Activated gamma-delta T cell treated with Interleukin-2 at 50 U/mL for 16 hours (primary cell): Measurements from ENCODE around the gene PRDM16.
A peak's percentile ranks its signal among the peaks of the same experiment; 100 is the strongest.

Experiments
- DNase-seq: peaks from one replicate; pipeline ENCODE4 v3.0.0-alpha.2; 2020

Gene PRDM16

GRCh38 chr1:3033040-3033789 lies 35.8 kb upstream of the PRDM16 start:
- DNase-seq, result peak; percentile 38

DNA sequence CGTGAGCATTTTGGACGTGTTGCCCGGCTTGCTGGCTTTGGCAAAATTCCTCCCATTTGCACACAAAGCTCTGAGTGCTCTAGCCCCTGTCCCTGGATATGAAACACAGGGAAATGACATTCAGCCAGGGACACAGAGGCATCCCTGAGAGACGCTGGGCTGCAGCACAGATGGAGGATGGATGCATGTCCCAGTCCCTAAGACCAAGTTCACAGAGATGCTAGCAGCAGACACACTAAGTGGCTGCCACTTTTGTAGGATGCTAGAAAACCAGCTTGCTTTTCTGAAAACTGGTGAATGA lies 35.3 kb upstream of the PRDM16 start:
- no peak for DNase-seq

- no peak for DNase-seq
These were observed 34.8 kb upstream of the PRDM16 start for GRCh38 chr1:3034162-3034561.

- DNase-seq, result no peak
These were observed 34.1 kb upstream of the PRDM16 start for GRCh38 chr1:3034728-3035562.

DNA sequence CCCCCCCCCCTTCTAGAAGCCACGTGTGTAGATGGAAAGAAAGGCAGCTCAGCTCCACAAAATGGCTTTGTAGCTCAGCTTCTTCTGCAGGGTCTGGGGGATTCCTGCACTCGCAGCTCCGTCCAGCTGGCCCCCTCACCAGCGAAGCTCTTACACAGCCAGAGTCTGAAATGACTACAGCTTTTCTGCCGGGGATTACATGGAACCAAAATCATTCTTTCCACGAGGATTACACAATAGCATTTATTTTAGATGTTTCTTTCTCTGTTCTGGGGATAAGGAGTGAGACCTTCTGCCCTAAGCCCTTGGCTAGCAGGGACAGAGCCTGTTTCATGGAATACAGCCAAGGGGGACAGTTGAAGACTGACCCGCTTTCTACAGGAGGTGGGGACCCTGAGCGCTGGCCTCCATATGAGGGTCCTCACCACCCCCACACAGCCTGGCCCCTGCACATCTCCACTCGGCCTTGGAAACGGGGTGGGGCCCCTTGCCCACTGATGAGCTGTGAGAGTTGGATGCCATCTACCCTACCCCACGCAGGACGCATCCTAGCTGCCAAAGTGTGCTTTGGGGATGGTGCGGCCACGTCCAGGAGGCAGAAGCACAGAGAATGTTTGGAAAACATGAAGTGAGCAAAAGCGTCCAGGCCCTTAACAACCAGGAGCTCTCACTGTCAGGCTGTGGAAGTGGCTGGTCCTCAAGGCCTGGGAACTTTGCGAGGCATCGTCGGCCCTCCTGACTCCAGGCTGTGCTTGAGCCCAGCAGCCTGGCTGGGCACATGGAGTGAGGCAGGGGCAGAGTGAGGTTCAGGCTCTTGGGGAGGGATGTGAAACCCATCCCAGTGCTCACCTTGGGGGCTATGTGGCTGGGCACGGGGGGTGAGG lies 33.2 kb upstream of the PRDM16 start:
- no peak for DNase-seq

- DNase-seq, result no peak
These were observed 32.3 kb upstream of the PRDM16 start for GRCh38 chr1:3036447-3037280.

DNA sequence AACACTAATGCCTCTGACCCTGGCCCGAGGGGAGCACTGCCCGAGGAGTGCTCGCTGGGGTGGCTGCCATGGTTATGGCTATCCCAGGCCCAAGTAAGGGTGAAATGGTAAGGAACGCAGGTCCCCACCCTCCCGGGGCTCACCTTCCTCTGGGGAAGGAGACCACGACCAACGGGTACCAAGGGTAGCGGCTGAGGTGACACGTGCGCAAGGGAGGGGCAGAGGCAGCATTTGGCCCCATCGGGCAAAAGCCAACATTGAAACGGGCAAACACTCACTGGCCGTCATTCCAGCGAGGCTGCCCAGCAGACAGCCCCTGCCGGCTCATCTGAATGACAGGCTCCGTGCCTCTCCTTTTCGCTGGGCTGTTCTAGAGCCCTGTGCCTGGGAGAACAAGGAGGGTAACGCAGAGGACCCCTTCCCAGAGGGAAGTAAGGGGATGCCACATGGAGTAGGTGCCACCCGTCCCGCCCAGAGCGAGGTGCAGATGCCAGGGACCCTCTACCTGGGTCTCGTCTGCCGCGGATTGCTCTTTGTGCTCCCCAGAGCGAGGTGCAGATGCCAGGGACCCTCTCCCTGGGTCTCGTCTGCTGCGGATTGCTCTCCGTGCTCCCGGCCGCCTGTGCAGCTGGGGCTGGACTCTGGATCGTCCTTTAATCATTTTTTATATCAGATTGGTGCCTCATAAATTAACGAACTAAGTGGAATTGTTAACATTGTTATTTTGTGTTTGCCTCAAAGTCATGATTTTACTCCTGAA lies 31.5 kb upstream of the PRDM16 start:
- DNase-seq, result no peak

GRCh38 chr1:3038113-3038551 lies 30.9 kb upstream of the PRDM16 start:
- no peak for DNase-seq

- DNase-seq, result no peak
These were observed 30.3 kb upstream of the PRDM16 start for GRCh38 chr1:3038571-3039181.

DNA sequence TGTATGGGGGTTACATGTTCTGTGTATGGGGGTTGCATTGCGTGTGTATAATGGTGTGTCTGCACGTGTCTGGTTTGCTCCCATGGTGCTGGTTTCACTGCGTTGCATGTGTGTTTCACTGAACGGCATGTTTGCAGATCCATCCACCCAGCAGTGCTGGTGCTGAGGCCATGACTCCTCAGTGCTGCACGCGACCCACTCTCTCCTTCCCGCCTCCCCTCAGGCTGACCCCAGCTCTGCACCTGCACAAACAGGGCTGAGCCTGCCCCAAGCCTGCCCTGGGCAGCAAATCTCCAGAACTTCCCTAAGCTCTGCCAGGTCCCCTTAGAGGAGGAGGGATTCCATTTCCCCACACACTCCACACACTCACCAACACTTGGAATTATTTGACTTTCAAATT lies 29.0 kb upstream of the PRDM16 start:
- no peak for DNase-seq

DNA sequence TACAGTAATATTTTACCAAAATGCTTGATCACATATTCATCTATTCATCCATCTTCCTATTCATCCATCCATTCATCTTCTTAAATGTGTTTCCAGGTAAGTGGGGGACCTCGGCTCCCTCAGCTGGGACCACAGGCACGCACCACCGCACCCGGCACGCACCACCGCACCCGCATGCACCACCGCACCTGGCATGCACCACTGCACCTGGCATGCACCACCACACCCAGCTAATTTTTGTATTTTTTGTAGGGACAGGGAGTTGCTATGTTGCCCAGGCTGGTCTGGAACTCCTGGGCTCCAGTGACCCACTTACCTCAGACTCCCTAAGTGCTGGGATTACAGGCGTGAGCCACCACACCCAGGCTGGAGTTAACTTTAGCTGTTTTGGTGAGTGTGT lies 26.5 kb upstream of the PRDM16 start:
- DNase-seq, result no peak

GRCh38 chr1:3049164-3049563 lies 19.8 kb upstream of the PRDM16 start:
- no peak for DNase-seq

DNA sequence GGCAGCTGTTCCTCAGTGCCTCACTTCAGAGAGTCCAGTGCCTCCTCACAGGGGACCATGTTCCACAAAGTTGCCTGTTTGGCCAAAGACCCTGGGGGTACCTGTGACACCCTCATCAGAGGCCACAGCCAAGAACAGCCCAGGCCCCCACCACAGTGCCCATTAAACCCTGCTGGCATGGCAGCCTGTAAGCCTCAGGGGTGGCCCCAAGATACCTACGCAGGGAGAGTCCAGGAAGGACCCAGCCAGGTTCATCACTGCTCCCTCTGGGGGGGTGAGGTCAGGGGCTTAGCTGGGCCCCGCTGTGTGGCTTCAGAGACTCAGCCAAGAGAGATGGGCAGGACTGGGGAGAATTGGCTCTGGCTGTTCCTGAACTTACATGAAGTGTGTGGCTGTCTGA lies 19.1 kb upstream of the PRDM16 start:
- DNase-seq, result no peak

- DNase-seq, result no peak
These were observed 18.4 kb upstream of the PRDM16 start for GRCh38 chr1:3050603-3051002.

- no peak for DNase-seq
These were observed 17.4 kb upstream of the PRDM16 start for GRCh38 chr1:3051270-3052268.

- no peak for DNase-seq
These were observed 16.5 kb upstream of the PRDM16 start for GRCh38 chr1:3052501-3052900.

- no peak for DNase-seq
These were observed 15.5 kb upstream of the PRDM16 start for GRCh38 chr1:3053366-3053980.

DNA sequence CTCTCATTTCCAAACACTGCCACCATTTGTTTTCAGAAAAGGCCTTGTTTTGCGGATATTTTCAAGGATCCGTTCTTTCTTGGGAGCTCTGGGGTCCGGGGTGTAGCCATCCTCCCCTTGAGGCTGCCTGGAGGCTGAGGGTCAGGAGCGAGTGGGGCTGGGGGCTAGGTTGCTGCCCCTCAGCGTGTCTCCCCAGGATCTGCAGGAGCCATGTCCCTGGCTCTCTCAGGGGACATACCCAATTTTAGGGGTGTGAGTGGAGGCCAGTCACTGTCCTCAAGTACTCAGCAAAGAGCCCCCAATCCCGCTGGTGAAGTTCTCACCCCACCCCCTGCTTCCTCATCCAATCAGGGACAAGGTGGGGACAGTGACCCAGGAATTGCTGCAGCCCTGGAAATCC lies 15.0 kb upstream of the PRDM16 start:
- DNase-seq, result no peak

DNA sequence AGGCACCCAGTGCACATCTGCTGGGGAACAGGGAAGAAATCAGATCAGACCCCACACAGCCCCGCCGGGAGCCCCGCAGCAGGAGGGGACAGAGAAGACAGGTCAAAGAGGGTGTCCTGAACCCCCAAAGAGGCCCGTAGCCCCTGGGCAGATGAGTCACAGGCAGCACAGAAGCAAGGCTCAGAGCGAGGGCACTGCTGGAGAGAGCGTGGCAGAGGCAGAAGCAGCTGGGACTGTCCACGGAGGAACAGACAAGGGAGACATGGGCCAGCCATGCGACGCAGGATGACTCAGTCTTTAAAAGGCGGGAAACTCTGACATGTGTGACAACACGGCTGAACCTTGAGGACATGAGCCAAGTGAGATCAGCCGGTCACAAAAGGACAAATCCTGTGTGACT lies 14.5 kb upstream of the PRDM16 start:
- no peak for DNase-seq

DNA sequence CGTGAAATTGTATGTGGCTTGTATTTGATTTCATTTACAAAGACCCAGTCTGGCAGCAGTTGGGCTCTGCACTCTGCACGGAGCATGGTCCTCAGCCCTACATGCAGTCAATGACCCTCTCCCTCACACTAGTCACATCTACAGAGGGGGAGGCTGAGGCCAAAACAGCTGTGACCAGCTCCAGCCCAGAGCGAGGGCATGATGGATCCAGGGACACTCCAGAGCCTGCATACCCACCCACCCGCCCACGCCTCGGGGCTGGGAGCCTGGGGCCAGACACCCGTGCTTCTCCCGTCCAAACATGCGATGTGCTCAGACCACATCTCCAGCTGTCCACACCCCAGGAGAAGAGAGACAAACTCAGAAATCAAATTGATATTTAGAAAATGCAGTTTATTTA lies 14.0 kb upstream of the PRDM16 start:
- DNase-seq, result no peak
